IMR-90 (cell line): ENCODE results near the gene TMPRSS5.

Source experiments
- POLR2A ChIP-seq: IDR thresholded peaks from 2 replicates; pipeline ENCODE4 v1.6.1; 2012; ENCODE audit warnings: mild to moderate bottlenecking, low read depth, low read length
- RCOR1 ChIP-seq: IDR thresholded peaks from 2 replicates; pipeline ENCODE4 v1.6.1; 2012; ENCODE audit warnings: mild to moderate bottlenecking, low read length, improper control_type of control experiment; ENCODE audit not compliant: insufficient replicate concordance
- RFX5 ChIP-seq: IDR thresholded peaks from 2 replicates; pipeline ENCODE4 v1.8.0; 2012; ENCODE audit warnings: low read depth, mild to moderate bottlenecking, low read length, moderate library complexity

DNA sequence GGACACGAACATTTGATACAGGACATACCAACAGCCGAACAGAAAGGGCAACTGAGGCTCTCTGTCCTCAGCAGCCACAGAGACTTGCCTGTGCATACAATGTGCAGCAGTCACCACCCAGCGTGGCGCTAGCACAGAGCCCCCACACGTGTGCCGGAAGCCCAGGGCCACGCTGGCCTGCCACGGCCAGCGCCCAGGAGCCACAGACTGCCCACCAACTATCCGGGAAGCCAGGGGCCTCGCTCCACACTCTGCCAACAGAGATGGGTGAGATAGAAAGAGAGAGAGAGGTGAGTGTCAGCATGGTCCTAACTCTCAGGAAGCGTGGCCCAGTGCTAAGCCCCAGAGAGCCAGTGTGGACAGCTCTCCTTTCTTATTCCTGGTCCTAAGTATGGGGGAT lies 11.7 kb downstream of the TMPRSS5 start:
- TF ChIP-seq RFX5: no peak
- no peak for TF ChIP-seq POLR2A
- no peak for TF ChIP-seq RCOR1
